ENCODE measurements around the gene GNB1. TPM values are rescaled to one million over a fixed set of nuclear protein-coding genes. Genes with fewer than 3 reads are reported as not detected.

GNB1 gene
- total and polyA plus RNA-seq, 7 donors, result 119 to 197 (median 157) TPM

GRCh38 chr1:1786836-1787605 lies 103.9 kb downstream of the GNB1 start:
- no peak for DNase-seq
- TF ChIP-seq POLR2AphosphoS5 (IDR thresholded peaks at IDR 0.05) (no peak), EP300 (IDR thresholded peaks at IDR 0.05) (no peak), POLR2A (IDR thresholded peaks at IDR 0.05) (no peak), CTCF (IDR thresholded peaks at IDR 0.05) (no peak)
- Histone ChIP-seq H3K4me3 (no peak overlapping the region), H3K27me3 (no peaks in the 10 kb centered on the region), H3K27ac (no peak overlapping the region), H3K4me1 (peaks cover 0 to 16% (median 12%) of the 10 kb centered on the region in 4 donors), H3K9me3 (no peaks in the 10 kb centered on the region), H3K36me3 (peaks cover 26 to 76% (median 53%) of the 10 kb centered on the region in 4 donors)
- WGBS, 2 donors, result 89 to 91% methylated on average over 20 of the region's 20 CpGs
- intact Hi-C loops (cut with DNase I), result no loop called here

GRCh38 chr1:1785666-1786065 lies 105.2 kb downstream of the GNB1 start:
- no peak for TF ChIP-seq CTCF (IDR thresholded peaks at IDR 0.05)
- no peak for TF ChIP-seq EP300 (IDR thresholded peaks at IDR 0.05)
- TF ChIP-seq POLR2AphosphoS5 (IDR thresholded peaks at IDR 0.05), result no peak
- no peak for TF ChIP-seq POLR2A (IDR thresholded peaks at IDR 0.05)
- 90 to 93% methylated on average over 10 of the region's 10 CpGs for WGBS, 2 donors
- intact Hi-C loops (cut with DNase I), result no loop called here
- Histone ChIP-seq H3K36me3 (peaks cover 26 to 63% (median 51%) of the 10 kb centered on the region in 4 donors), H3K9me3 (no peaks in the 10 kb centered on the region), H3K4me1 (peaks cover 0 to 30% (median 23%) of the 10 kb centered on the region in 4 donors), H3K27me3 (no peaks in the 10 kb centered on the region), H3K27ac (no peak overlapping the region), H3K4me3 (no peak overlapping the region)
- no peak for DNase-seq

- no peak for TF ChIP-seq EP300 (IDR thresholded peaks at IDR 0.05)
- TF ChIP-seq POLR2AphosphoS5 (IDR thresholded peaks at IDR 0.05), result no peak
- no peak for TF ChIP-seq CTCF (IDR thresholded peaks at IDR 0.05)
- no peak for TF ChIP-seq POLR2A (IDR thresholded peaks at IDR 0.05)
- intact Hi-C loops (cut with DNase I), result no loop called here
- no peaks in the 10 kb centered on the region for H3K27me3 ChIP-seq
- no peaks in the 10 kb centered on the region for H3K9me3 ChIP-seq
- 95% methylated on average over 13 of the region's 13 CpGs for WGBS, 2 donors
- no peak overlapping the region for H3K27ac ChIP-seq
- peaks cover 0 to 37% (median 24%) of the 10 kb centered on the region in 4 donors for H3K4me1 ChIP-seq
- DNase-seq, result no peak
- peaks cover 26 to 56% (median 45%) of the 10 kb centered on the region in 4 donors for H3K36me3 ChIP-seq
- H3K4me3 ChIP-seq, result no peak overlapping the region
Observed at GRCh38 chr1:1784933-1785332, 106.0 kb downstream of the GNB1 start.

GRCh38 chr1:1783320-1783719 lies 107.6 kb downstream of the GNB1 start:
- intact Hi-C loops (cut with DNase I), result no loop called here
- peak overlapping the region; percentile 61 to 91 (median 76) for H3K27ac ChIP-seq
- no peaks in the 10 kb centered on the region for H3K27me3 ChIP-seq
- peaks cover 19 to 39% (median 30%) of the 10 kb centered on the region in 4 donors for H3K36me3 ChIP-seq
- H3K9me3 ChIP-seq, result no peaks in the 10 kb centered on the region
- 31 to 72% methylated on average over 8 of the region's 8 CpGs for WGBS, 2 donors
- H3K4me3 ChIP-seq, result no peak overlapping the region
- TF ChIP-seq POLR2AphosphoS5 (IDR thresholded peaks at IDR 0.05), result no peak
- DNase-seq, result no peak
- H3K4me1 ChIP-seq, result peaks cover 0 to 49% (median 34%) of the 10 kb centered on the region in 4 donors

DNA sequence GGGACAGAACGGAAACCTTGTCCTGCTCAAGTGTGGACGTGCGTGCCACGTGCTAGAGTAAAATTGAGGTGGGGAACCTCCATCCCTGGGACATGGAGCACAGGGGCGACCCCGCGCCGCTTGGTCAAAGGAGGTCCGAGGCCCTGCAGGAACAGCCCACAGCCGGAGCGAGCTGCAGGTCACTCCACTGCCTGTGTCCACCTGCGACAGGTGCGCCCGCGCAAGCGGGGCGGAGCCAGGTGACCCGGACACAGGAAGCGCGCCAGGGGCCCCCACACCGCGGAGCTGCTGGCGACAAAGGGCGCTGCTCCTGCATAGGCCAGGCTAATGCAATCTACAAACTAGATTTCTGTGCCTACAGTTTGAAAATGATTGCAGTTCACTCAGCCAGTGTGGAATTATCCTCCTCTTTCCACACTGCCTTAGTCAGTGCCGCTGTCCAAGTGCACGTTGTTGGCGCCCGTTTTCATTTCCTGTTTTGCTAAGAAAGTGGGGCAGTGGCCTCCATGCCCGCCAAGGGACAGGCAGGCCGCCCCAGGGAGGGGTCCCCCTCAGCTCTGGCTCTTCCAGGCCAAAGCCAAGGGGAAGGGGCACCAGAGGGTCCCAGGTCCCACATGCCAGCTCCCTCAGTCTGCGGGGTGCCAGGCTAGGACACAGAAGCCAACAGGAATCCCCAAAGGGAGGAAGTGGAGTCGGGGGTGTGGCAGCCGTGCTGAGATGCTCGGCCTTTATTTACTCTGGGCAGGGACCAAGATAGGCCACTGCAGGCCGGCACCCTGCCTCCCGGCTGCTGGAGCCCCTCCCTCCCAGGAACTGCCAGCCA lies 108.3 kb downstream of the GNB1 start:
- intact Hi-C loops (cut with DNase I), result no loop called here
- Histone ChIP-seq H3K36me3 (peaks cover 12 to 32% (median 23%) of the 10 kb centered on the region in 4 donors), H3K27ac (peak overlapping the region; percentile 61 to 91 (median 76)), H3K27me3 (no peaks in the 10 kb centered on the region), H3K9me3 (no peaks in the 10 kb centered on the region), H3K4me3 (peak overlapping the region in 3 of 4 donors; percentile 13 to 34 (median 24)), H3K4me1 (peaks cover 0 to 49% (median 37%) of the 10 kb centered on the region in 4 donors)
- TF ChIP-seq POLR2A (IDR thresholded peaks at IDR 0.05), result no peak
- TF ChIP-seq EP300 (IDR thresholded peaks at IDR 0.05), result no peak
- no peak for TF ChIP-seq CTCF (IDR thresholded peaks at IDR 0.05)
- TF ChIP-seq POLR2AphosphoS5 (IDR thresholded peaks at IDR 0.05), result peak in 1 of 4 donors; percentile 26
- DNase-seq, result no peak
- WGBS, 2 donors, result 2 to 8% methylated on average over 36 of the region's 36 CpGs

Measured in sigmoid colon (tissue), 7 donors.